ENCODE results near the gene SLC22A6. TPM values are rescaled to one million over a fixed set of nuclear protein-coding genes. Genes with fewer than 3 reads are reported as not detected.

The SLC22A6 gene
- total and polyA plus RNA-seq, 4 donors = not detected

- Histone ChIP-seq H3K4me3 (no peak overlapping the region), H3K4me1 (ENCODE audit: control insufficient read depth in 5 of 5, insufficient read depth in 5 of 5, low read length in 5 of 5) (peaks cover 0 to 1% (median 0%) of the 10 kb centered on the region in 5 donors), H3K9ac (ENCODE audit: insufficient read depth in 1 of 2, low read length in 2 of 2) (no peak overlapping the region), H3K27me3 (ENCODE audit: control insufficient read depth in 3 of 3, insufficient read depth in 3 of 3, low read length in 2 of 3) (no peaks in the 10 kb centered on the region), H3K27ac (ENCODE audit: low read depth in 1 of 2, low read length in 1 of 2) (no peak overlapping the region), H3K36me3 (ENCODE audit: control insufficient read depth in 4 of 4, insufficient read depth in 4 of 4, low read length in 4 of 4) (no peaks in the 10 kb centered on the region), H3K9me3 (ENCODE audit: control insufficient read depth in 4 of 4, insufficient read depth in 3 of 4, low read length in 3 of 4) (no peaks in the 10 kb centered on the region)
- peak in 1 of 3 donors; percentile 39 for DNase-seq
- 56 to 60% methylated on average over 1 of the region's 1 CpG for WGBS, 2 donors
- TF ChIP-seq, protein P1, sequence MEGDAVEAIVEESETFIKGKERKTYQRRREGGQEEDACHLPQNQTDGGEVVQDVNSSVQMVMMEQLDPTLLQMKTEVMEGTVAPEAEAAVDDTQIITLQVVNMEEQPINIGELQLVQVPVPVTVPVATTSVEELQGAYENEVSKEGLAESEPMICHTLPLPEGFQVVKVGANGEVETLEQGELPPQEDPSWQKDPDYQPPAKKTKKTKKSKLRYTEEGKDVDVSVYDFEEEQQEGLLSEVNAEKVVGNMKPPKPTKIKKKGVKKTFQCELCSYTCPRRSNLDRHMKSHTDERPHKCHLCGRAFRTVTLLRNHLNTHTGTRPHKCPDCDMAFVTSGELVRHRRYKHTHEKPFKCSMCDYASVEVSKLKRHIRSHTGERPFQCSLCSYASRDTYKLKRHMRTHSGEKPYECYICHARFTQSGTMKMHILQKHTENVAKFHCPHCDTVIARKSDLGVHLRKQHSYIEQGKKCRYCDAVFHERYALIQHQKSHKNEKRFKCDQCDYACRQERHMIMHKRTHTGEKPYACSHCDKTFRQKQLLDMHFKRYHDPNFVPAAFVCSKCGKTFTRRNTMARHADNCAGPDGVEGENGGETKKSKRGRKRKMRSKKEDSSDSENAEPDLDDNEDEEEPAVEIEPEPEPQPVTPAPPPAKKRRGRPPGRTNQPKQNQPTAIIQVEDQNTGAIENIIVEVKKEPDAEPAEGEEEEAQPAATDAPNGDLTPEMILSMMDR (IDR thresholded peaks at IDR 0.05; ENCODE audit: control extremely low read depth, extremely low read depth) = no peak
- ATAC-seq (ENCODE audit: insufficient read depth, low FRiP score) = no peak
These were observed 4.5 kb downstream of the SLC22A6 start for GRCh38 chr11:62980133-62980760.

DNA sequence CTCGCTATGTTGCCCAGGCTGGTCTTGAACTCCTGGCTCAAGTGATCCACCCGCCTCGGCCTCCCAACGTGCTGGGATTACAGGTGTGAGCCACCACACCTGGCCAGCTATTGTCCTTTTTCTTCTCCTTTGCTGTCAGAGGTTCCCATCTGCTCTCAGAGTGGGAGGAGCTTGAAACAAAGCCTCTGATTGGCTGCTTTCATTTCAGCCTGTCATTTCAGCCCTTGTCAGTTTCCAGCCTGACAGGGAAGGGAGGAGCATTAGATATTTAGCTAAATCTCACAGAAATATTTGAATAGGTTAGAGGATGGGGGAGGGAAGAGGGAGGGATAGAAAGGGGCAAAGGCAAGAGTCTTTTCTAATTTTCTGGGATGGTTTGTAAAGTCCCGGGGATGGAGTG, 8.7 kb downstream of the SLC22A6 start:
- Histone ChIP-seq H3K4me1 (ENCODE audit: control insufficient read depth in 5 of 5, insufficient read depth in 5 of 5, low read length in 5 of 5) (peaks cover 0 to 7% (median 0%) of the 10 kb centered on the region in 5 donors), H3K4me3 (no peak overlapping the region), H3K27ac (ENCODE audit: low read depth in 1 of 2, low read length in 1 of 2) (no peak overlapping the region), H3K27me3 (ENCODE audit: control insufficient read depth in 3 of 3, insufficient read depth in 3 of 3, low read length in 2 of 3) (no peaks in the 10 kb centered on the region), H3K36me3 (ENCODE audit: control insufficient read depth in 4 of 4, insufficient read depth in 4 of 4, low read length in 4 of 4) (no peaks in the 10 kb centered on the region), H3K9me3 (ENCODE audit: control insufficient read depth in 4 of 4, insufficient read depth in 3 of 4, low read length in 3 of 4) (no peaks in the 10 kb centered on the region), H3K9ac (ENCODE audit: insufficient read depth in 1 of 2, low read length in 2 of 2) (no peak overlapping the region)
- 77 to 87% methylated on average over 5 of the region's 5 CpGs for WGBS, 2 donors
- ATAC-seq (ENCODE audit: insufficient read depth, low FRiP score) = no peak
- TF ChIP-seq, protein P1 (IDR thresholded peaks at IDR 0.05; ENCODE audit: control extremely low read depth, extremely low read depth) = no peak
- DNase-seq = no peak

DNA sequence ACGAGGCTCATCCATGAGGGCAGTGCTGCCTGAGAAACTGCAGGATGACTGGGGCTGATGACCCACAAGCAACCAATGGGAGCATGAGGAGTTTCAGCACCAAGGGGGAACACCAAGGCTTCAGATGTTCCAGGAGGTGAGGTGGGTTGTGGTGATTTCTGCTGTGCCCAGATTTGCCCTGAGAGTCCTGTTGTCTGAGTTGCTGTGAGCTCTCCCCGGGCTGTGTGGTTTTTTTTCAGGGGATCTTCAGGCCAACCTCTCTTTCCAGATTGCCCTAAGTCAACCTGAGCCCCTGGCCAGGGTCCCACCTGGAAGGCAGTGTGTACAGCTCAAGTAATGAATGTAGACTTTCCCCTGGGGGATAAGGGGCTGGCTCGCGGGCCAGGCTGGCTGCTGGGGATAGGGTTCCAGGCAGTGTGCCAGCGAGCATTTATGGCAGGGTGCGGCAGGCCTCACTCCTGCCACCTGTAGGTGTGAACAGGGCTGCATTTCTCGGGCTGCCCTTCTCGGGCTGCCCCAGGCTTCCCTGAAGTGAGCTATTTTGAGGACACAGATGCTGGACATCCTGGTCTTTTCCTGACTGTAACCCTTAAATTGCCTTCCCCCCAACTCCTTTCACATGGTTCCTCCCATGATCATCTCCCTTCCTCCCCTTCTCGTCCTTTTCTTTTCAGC, 9.8 kb downstream of the SLC22A6 start:
- WGBS, 2 donors = 20 to 25% methylated on average over 9 of the region's 9 CpGs
- no peaks in the 10 kb centered on the region for H3K27me3 ChIP-seq (ENCODE audit: control insufficient read depth in 3 of 3, insufficient read depth in 3 of 3, low read length in 2 of 3)
- peaks cover 0 to 7% (median 0%) of the 10 kb centered on the region in 5 donors for H3K4me1 ChIP-seq (ENCODE audit: control insufficient read depth in 5 of 5, insufficient read depth in 5 of 5, low read length in 5 of 5)
- no peaks in the 10 kb centered on the region for H3K36me3 ChIP-seq (ENCODE audit: control insufficient read depth in 4 of 4, insufficient read depth in 4 of 4, low read length in 4 of 4)
- H3K4me3 ChIP-seq = no peak overlapping the region
- H3K9me3 ChIP-seq (ENCODE audit: control insufficient read depth in 4 of 4, insufficient read depth in 3 of 4, low read length in 3 of 4) = no peaks in the 10 kb centered on the region
- peak; percentile 31 to 67 (median 61) for DNase-seq
- no peak overlapping the region for H3K27ac ChIP-seq (ENCODE audit: low read depth in 1 of 2, low read length in 1 of 2)
- TF ChIP-seq, protein P1 (IDR thresholded peaks at IDR 0.05; ENCODE audit: control extremely low read depth, extremely low read depth) = no peak
- no peak overlapping the region for H3K9ac ChIP-seq (ENCODE audit: insufficient read depth in 1 of 2, low read length in 2 of 2)
- ATAC-seq (ENCODE audit: insufficient read depth, low FRiP score) = peak; percentile 36

Data from lung (tissue), 12 donors.